NCI-H2107 (cell line): ENCODE measurements around the gene SLC15A5.

Experiments used
- DNase-seq: peaks from one replicate; lab custom pipeline; 2025; lab: John Stamatoyannopoulos, UW

The SLC15A5 gene

GRCh38 chr12:16261944-16262475, 15.5 kb downstream of the SLC15A5 start:
- no peak for DNase-seq

- no peak for DNase-seq
Measured at GRCh38 chr12:16260206-16260605, 17.3 kb downstream of the SLC15A5 start.

GRCh38 chr12:16258963-16259362, 18.5 kb downstream of the SLC15A5 start:
- no peak for DNase-seq

- DNase-seq = no peak
Measured at GRCh38 chr12:16246264-16246663, 31.2 kb downstream of the SLC15A5 start.

- no peak for DNase-seq
Measured at GRCh38 chr12:16245209-16245608, 32.3 kb downstream of the SLC15A5 start.

- no peak for DNase-seq
Measured at GRCh38 chr12:16243487-16244412, 33.7 kb downstream of the SLC15A5 start.

- no peak for DNase-seq
Measured at GRCh38 chr12:16241346-16241745, 36.1 kb downstream of the SLC15A5 start.

- DNase-seq = no peak
Measured at GRCh38 chr12:16238661-16239060, 38.8 kb downstream of the SLC15A5 start.

GRCh38 chr12:16229676-16230075, 47.8 kb downstream of the SLC15A5 start:
- no peak for DNase-seq

GRCh38 chr12:16228067-16228466, 49.4 kb downstream of the SLC15A5 start:
- no peak for DNase-seq

GRCh38 chr12:16225692-16226091, 51.8 kb downstream of the SLC15A5 start:
- no peak for DNase-seq

GRCh38 chr12:16224196-16224595, 53.3 kb downstream of the SLC15A5 start:
- DNase-seq = no peak

GRCh38 chr12:16221776-16222175, 55.7 kb downstream of the SLC15A5 start:
- DNase-seq = no peak

- DNase-seq = no peak
Measured at GRCh38 chr12:16220120-16220519, 57.4 kb downstream of the SLC15A5 start.

- no peak for DNase-seq
Measured at GRCh38 chr12:16218934-16219751, 58.3 kb downstream of the SLC15A5 start.

- DNase-seq = no peak
Measured at GRCh38 chr12:16218234-16218633, 59.3 kb downstream of the SLC15A5 start.

- no peak for DNase-seq
Measured at GRCh38 chr12:16211731-16212130, 65.8 kb downstream of the SLC15A5 start.

GRCh38 chr12:16198884-16199283, 78.6 kb downstream of the SLC15A5 start:
- DNase-seq = no peak

GRCh38 chr12:16197600-16197999, 79.9 kb downstream of the SLC15A5 start:
- no peak for DNase-seq

- DNase-seq = no peak
Measured at GRCh38 chr12:16189849-16190248, 87.6 kb downstream of the SLC15A5 start.

GRCh38 chr12:16187660-16188059, 89.8 kb downstream of the SLC15A5 start:
- no peak for DNase-seq

- DNase-seq = no peak
Measured at GRCh38 chr12:16184681-16185080, 92.8 kb downstream of the SLC15A5 start.

GRCh38 chr12:16183541-16183940, 93.9 kb downstream of the SLC15A5 start:
- no peak for DNase-seq
